Measurements from ENCODE around the gene C1QTNF2. TPM values are rescaled to one million over a fixed set of nuclear protein-coding genes. Genes with fewer than 3 reads are reported as not detected.

Gene C1QTNF2
- total and polyA plus RNA-seq, 2 of the 4 experiments (the other 2 are of a cell fraction), result 0.72 to 1.2 TPM

DNA sequence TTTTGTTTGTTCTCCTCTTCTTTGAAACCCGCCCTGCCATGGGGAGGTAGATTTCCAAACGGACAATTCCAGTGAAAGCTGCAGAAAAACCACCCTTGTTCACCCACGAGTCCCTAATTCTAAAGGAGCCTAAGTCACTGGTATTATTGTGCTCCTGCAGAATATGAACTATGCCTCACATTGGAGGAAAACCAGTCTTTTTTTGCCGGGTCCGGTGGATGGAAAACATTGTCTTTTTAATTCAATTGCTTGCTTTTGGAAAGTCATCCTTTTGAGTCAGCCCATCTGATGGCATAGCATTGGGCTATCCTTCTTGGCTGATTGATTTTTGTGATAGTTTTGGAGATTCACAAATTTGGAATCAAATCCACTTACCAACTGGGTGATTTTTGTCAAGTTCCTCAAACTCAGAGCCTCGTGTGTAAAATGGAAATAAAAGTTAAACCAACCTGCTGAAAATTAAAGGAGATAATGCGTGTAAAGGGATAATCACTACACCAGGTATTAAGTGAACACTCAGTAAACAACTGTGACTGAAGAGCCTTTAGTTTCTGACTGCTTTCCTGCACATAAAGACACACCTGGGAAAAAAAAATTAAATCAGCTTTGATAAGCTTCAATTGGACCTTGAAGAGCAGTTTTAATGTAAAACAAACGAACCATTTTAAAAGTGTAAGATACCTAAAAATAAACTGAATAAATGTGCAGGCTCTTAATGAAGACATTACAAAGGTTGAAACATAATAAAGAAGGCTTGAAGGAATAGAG is 57.3 kb downstream of the C1QTNF2 start:
- in situ Hi-C loops (cut with MboI; ENCODE audit: low sequenced_read_pairs), result no loop called here
- Histone ChIP-seq H3K9me3 (ENCODE audit: control insufficient read depth, insufficient read depth, low read length) (no peaks in the 10 kb centered on the region), H3K27ac (ENCODE audit: insufficient read depth, low read length) (no peak overlapping the region), H4K20me1 (ENCODE audit: insufficient read depth, low read length) (no peaks in the 10 kb centered on the region), H3K14ac (replicated peaks; ENCODE audit: low read depth, low read length) (no peak overlapping the region), H2AK5ac (ENCODE audit: low read depth, low read length) (no peak overlapping the region), H3K9me1 (ENCODE audit: insufficient read depth, low read length) (no peaks in the 10 kb centered on the region), H2AFZ (replicated peaks; ENCODE audit: low read length, poor library complexity) (peak overlapping the region; percentile 96), H3K79me1 (ENCODE audit: low read depth in 1 of 2, low read length in 2 of 2) (peaks cover 13 to 24% of the 10 kb centered on the region in 2 experiments), H3K36me3 (ENCODE audit: control insufficient read depth, insufficient read depth, low read length) (peaks cover 4% of the 10 kb centered on the region), H3K23ac (ENCODE audit: low read depth, low read length) (peak overlapping the region; percentile 28; the same call in 1 of the 2 replicates), H2BK15ac (ENCODE audit: low read depth, low read length) (0 out of 3 replicates have a peak overlapping the region, but pooled peaks have one; percentile 27), H2BK120ac (ENCODE audit: low read depth, low read length) (no peak overlapping the region), H4K8ac (ENCODE audit: low read depth in 2 of 2, low read length in 2 of 2) (peak overlapping the region; percentile 65 to 89; a peak in 1 of 4 replicates), H3K9ac (ENCODE audit: low read depth, low read length) (peak overlapping the region; percentile 84; the same call in 1 of the 2 replicates), H2BK20ac (ENCODE audit: low read depth, low read length) (no peak overlapping the region), H3K56ac (ENCODE audit: extremely low read depth, insufficient read depth, low read length) (no peak overlapping the region), H3K4ac (ENCODE audit: low read depth, low read length) (no peak overlapping the region), H3K27me3 (ENCODE audit: control insufficient read depth, insufficient read depth, low read length) (no peaks in the 10 kb centered on the region; the same call in 1 of the 2 replicates), H3K4me2 (ENCODE audit: low read depth, low read length) (peak overlapping the region; percentile 92), H4K91ac (ENCODE audit: insufficient read depth, low read depth, low read length) (no peak overlapping the region), H3K4me3 (ENCODE audit: insufficient read depth, low read depth, low read length) (peak overlapping the region; percentile 91), H3K18ac (ENCODE audit: low read depth, low read length) (no peak overlapping the region), H2BK5ac (ENCODE audit: low read depth, low read length, poor library complexity, severe bottlenecking) (no peak overlapping the region), H3K4me1 (ENCODE audit: control insufficient read depth, insufficient read depth, low read length) (peaks cover 2% of the 10 kb centered on the region; the same call in 1 of the 2 replicates), H4K5ac (ENCODE audit: low read depth, low read length) (no peak overlapping the region), H2AK9ac (replicated peaks; ENCODE audit: low read depth, low read length, poor library complexity) (peak overlapping the region; percentile 80)
- no peak for ATAC-seq (ENCODE audit: low read depth)
- intact Hi-C loops (cut with micrococcal nuclease), result no loop called here
- TF ChIP-seq, protein P1, sequence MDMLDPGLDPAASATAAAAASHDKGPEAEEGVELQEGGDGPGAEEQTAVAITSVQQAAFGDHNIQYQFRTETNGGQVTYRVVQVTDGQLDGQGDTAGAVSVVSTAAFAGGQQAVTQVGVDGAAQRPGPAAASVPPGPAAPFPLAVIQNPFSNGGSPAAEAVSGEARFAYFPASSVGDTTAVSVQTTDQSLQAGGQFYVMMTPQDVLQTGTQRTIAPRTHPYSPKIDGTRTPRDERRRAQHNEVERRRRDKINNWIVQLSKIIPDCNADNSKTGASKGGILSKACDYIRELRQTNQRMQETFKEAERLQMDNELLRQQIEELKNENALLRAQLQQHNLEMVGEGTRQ (IDR thresholded peaks at IDR 0.05; ENCODE audit: low read depth, low read length), result no peak
- dilution Hi-C loops (cut with HindIII; ENCODE audit: low sequenced_read_pairs, unreplicated experiment), result no loop called here
- ChIA-PET CTCF (no interaction called here), POLR2A (ENCODE audit: unreplicated experiment) (interaction anchor here (0.6 kb wide), 1 partner anchor 912 kb away, joined by 3 read pairs; no protein-coding TSS in a partner anchor)
- 17% methylated on average over 1 of the region's 8 CpGs; no CpG with 5 or more reads in 1 of the 2 experiments for WGBS, 2 experiments (ENCODE audit: extremely low coverage in 2 of 2, insufficient read length in 1 of 2)
- BruUV-seq (replicated peaks), result no TSS peak
- no peak for DNase-seq
